HCT116 (cell line): ENCODE results near the gene BEND7. TPM values are rescaled to one million over a fixed set of nuclear protein-coding genes. Genes with fewer than 3 reads are reported as not detected.

Source experiments
- ATAC-seq: fragments of 200-7000 bp; cut with Tn5 transposase; 2 replicates; pipeline ENCODE4 v1.9.1; 2020; ENCODE audit warnings: mild to moderate bottlenecking, moderate library complexity
- BruUV-seq: library from RNA; stranded (reverse); fragments of 400-500 nt; replicated peaks from 2 replicates; lab custom pipeline; 2021; lab: Mats Ljungman, UMichigan
- CTCF ChIA-PET: fragments of 300-600 bp; sonication (Branson Sonifier 250); formaldehyde crosslinking; loops from one replicate; lab custom pipeline; 2021; ENCODE audit warnings: antibody characterized with exemption; lab: Charles Lee
- POLR2A ChIA-PET: fragments of 300-600, 350-600 bp; sonication (Branson Sonifier 250); formaldehyde crosslinking; loops from one replicate; lab custom pipeline; 2021; ENCODE audit warnings: antibody characterized with exemption; lab: Charles Lee
- RAD21 ChIA-PET, 2 experiments: fragments of 300-600 bp; sonication (Branson Sonifier 250); formaldehyde crosslinking; loops; one replicate each; lab custom pipeline; 2023; ENCODE audit warnings: low total read pairs in 2 of 2; ENCODE audit not compliant: uncharacterized antibody in 2 of 2, unreplicated experiment in 2 of 2, low non-redundant PET in 1 of 2; lab: Charles Lee
- DNase-seq: peaks from one replicate; pipeline ENCODE4 v3.0.0-alpha.2; 2010; ENCODE audit warnings: low read depth, low spot score
- H2AFZ ChIP-seq: fragments of 200-600 bp; shearing (Covaris generic), sonication (generic); 2 replicates; pipeline ENCODE4 v1.6.1; 2017; ENCODE audit warnings: low read depth, mixed run types, mixed read lengths, antibody characterized with exemption, low read length; ENCODE audit not compliant: poor library complexity, severe bottlenecking
- H3K27ac ChIP-seq: 2 replicates; pipeline ENCODE4 v1.5.1; 2012; ENCODE audit warnings: low read depth, low read length
- H3K27me3 ChIP-seq: fragments of 200-600 bp; sonication (generic); 2 replicates; pipeline ENCODE4 v1.6.1; 2016; ENCODE audit warnings: mixed run types, low read length, mixed read lengths; ENCODE audit not compliant: insufficient read depth
- H3K36me3 ChIP-seq, 2 experiments: fragments of 200-500 bp in 1 of 2; fragments of 200-600 bp in 1 of 2; sonication (Bioruptor generic) in 1 of 2; sonication (generic) in 1 of 2; 2 replicates each; pipeline versions ENCODE4 v1.5.1 to v1.6.1; 2014 to 2016; ENCODE audit warnings: low read length in 2 of 2, inconsistent platforms in 1 of 2, mixed read lengths in 1 of 2, mixed run types in 1 of 2; ENCODE audit not compliant: insufficient read depth in 2 of 2, control insufficient read depth in 1 of 2
- H3K4me1 ChIP-seq, 2 experiments: fragments of 200-600 bp in 1 of 2; sonication (generic) in 1 of 2; 2 replicates each; pipeline versions ENCODE4 v1.5.1 to v1.6.1; 2012 to 2017; ENCODE audit warnings: low read length in 2 of 2, inconsistent platforms in 1 of 2, mild to moderate bottlenecking in 1 of 2, mixed read lengths in 1 of 2, mixed run types in 1 of 2, moderate library complexity in 1 of 2; ENCODE audit not compliant: insufficient read depth in 2 of 2, control insufficient read depth in 1 of 2
- H3K4me2 ChIP-seq: fragments of 200-600 bp; sonication (generic); 2 replicates; pipeline ENCODE4 v1.6.1; 2017; ENCODE audit warnings: mixed run types, low read length, mixed read lengths
- H3K4me3 ChIP-seq, 2 experiments: fragments of 200-600 bp in 1 of 2; sonication (generic) in 1 of 2; replicated peaks in 1 of 2; 2 replicates each; pipeline ENCODE4 v1.5.1; 2011 to 2016; ENCODE audit warnings: low read length in 2 of 2, control low read depth in 1 of 2, low read depth in 1 of 2, mild to moderate bottlenecking in 1 of 2, mixed read lengths in 1 of 2, mixed run types in 1 of 2
- H3K79me2 ChIP-seq: fragments of 200-600 bp; sonication (generic); 2 replicates; pipeline ENCODE4 v1.6.1; 2017; ENCODE audit warnings: mild to moderate bottlenecking, mixed run types, low read length, moderate library complexity, mixed read lengths; ENCODE audit not compliant: insufficient read depth
- H3K9ac ChIP-seq: fragments of 200-600 bp; sonication (generic); 2 replicates; pipeline ENCODE4 v1.6.1; 2016; ENCODE audit warnings: low read length, mixed read lengths
- H3K9me2 ChIP-seq: fragments of 200-600 bp; sonication (generic), shearing (Covaris generic); 2 replicates; pipeline ENCODE4 v1.6.1; 2017; ENCODE audit warnings: mixed run types, mild to moderate bottlenecking, moderate library complexity; ENCODE audit not compliant: insufficient read depth
- H3K9me3 ChIP-seq, 2 experiments: fragments of 200-500 bp in 1 of 2; fragments of 200-600 bp in 1 of 2; sonication (Bioruptor generic) in 1 of 2; sonication (generic) in 1 of 2; 2 replicates each; pipeline ENCODE4 v1.6.1; 2014 to 2017; ENCODE audit warnings: low read length in 2 of 2, mixed read lengths in 2 of 2, inconsistent platforms in 1 of 2, low read depth in 1 of 2, mild to moderate bottlenecking in 1 of 2, mixed run types in 1 of 2, moderate library complexity in 1 of 2; ENCODE audit not compliant: control insufficient read depth in 1 of 2, insufficient read depth in 1 of 2
- H4K20me1 ChIP-seq: fragments of 200-600 bp; sonication (generic), shearing (Covaris generic); 2 replicates; pipeline ENCODE4 v1.6.1; 2017; ENCODE audit warnings: mixed run types, mild to moderate bottlenecking, moderate library complexity; ENCODE audit not compliant: insufficient read depth
- RAD21 ChIP-seq: IDR thresholded peaks from 2 replicates; pipeline ENCODE4 v1.6.1; 2012; ENCODE audit warnings: low read depth, mild to moderate bottlenecking
- intact Hi-C: fragments of 100-400 bp; cut with micrococcal nuclease; formaldehyde crosslinking; loops from 2 replicates; pipeline ENCODE4 v1.10.0; 2022
- total RNA-seq: library from RNA; stranded (reverse); gene quantifications from one replicate; pipeline ENCODE4 v1.2.1, GENCODE V29; 2021; ENCODE audit not compliant: unreplicated experiment
- TF ChIP-seq, protein P1 (sequence below): IDR thresholded peaks from 2 replicates; pipeline ENCODE4 v1.6.1; 2011; ENCODE audit warnings: mild to moderate bottlenecking, low read length, moderate library complexity; ENCODE audit not compliant: insufficient replicate concordance; ENCODE audit errors: extremely low read depth
- TF ChIP-seq, protein P2 (sequence below), 3 experiments: fragments of 200-600 bp in 1 of 3; sonication (generic) in 1 of 3; IDR thresholded peaks in 2 of 3; conservative IDR thresholded peaks in 1 of 3; 2 replicates each; pipeline ENCODE4 v1.5.1; 2012 to 2017; ENCODE audit warnings: low read depth in 2 of 3, low read length in 2 of 3, antibody characterized with exemption in 1 of 3, borderline replicate concordance in 1 of 3, control low read depth in 1 of 3, mild to moderate bottlenecking in 1 of 3, mixed read lengths in 1 of 3, mixed run types in 1 of 3, moderate library complexity in 1 of 3; ENCODE audit not compliant: insufficient read depth in 1 of 3

BEND7 gene
- total RNA-seq, 1 experiment from 2014 or later: 13.8 TPM

DNA sequence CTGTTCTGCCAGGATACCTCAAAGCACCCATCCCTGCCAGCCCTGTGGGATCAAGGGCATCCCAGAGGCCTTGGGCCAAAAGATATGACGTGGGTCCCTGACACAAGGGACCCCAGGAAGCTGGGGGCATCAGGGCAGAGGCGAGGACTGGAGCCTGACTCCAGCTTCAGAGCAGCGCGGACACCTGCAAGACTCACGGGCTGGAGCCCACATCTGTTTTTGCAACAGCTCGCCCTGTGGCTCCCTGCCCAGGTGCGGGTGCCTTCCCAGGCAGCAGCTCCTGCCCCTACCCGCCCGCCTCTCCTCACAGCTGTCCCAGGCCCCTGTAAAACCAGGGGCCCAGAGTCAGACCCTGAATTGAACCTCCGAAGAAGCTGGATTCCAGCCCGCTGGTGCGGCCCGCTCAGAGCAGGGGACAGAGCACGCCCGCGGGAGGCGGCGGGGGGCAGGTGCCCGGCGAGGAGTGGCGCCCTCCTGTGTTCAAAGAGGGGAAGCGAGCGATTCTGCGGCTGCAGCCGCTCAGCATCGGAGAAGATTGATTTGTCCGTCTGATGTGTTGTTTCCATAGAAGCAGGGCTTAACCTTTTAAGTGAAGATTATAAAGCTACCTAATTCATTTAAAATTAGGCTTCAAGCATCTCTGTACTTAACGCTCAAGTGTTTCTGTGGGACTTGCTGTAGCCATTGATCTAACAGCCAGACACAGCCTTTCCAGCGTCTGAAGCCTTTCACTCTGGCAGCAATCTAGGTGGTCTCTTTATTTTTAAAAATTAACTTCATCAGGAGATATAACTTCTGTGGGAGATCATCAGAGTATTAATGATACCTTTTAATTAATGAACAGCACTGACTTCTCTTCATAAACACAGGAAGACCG, 88.4 kb downstream of the BEND7 start:
- intact Hi-C loops: loop anchor here (1.0 kb wide), 1 partner anchor 68 kb away; no protein-coding TSS in a partner anchor
- TF ChIP-seq, protein P1, sequence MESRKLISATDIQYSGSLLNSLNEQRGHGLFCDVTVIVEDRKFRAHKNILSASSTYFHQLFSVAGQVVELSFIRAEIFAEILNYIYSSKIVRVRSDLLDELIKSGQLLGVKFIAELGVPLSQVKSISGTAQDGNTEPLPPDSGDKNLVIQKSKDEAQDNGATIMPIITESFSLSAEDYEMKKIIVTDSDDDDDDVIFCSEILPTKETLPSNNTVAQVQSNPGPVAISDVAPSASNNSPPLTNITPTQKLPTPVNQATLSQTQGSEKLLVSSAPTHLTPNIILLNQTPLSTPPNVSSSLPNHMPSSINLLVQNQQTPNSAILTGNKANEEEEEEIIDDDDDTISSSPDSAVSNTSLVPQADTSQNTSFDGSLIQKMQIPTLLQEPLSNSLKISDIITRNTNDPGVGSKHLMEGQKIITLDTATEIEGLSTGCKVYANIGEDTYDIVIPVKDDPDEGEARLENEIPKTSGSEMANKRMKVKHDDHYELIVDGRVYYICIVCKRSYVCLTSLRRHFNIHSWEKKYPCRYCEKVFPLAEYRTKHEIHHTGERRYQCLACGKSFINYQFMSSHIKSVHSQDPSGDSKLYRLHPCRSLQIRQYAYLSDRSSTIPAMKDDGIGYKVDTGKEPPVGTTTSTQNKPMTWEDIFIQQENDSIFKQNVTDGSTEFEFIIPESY: no peak
- peak; percentile 65 for TF ChIP-seq RAD21
- TF ChIP-seq, protein P2, sequence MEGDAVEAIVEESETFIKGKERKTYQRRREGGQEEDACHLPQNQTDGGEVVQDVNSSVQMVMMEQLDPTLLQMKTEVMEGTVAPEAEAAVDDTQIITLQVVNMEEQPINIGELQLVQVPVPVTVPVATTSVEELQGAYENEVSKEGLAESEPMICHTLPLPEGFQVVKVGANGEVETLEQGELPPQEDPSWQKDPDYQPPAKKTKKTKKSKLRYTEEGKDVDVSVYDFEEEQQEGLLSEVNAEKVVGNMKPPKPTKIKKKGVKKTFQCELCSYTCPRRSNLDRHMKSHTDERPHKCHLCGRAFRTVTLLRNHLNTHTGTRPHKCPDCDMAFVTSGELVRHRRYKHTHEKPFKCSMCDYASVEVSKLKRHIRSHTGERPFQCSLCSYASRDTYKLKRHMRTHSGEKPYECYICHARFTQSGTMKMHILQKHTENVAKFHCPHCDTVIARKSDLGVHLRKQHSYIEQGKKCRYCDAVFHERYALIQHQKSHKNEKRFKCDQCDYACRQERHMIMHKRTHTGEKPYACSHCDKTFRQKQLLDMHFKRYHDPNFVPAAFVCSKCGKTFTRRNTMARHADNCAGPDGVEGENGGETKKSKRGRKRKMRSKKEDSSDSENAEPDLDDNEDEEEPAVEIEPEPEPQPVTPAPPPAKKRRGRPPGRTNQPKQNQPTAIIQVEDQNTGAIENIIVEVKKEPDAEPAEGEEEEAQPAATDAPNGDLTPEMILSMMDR (IDR thresholded peaks at IDR 0.05 in 2 of 3, conservative IDR thresholded peaks at IDR 0.05 in 1 of 3; ENCODE audit: borderline replicate concordance in 1 of 3, insufficient read depth in 1 of 3, low read depth in 2 of 3, low read length in 2 of 3): peak; percentile 70 to 94 (median 92)
- Histone ChIP-seq H3K36me3 (no peaks in the 10 kb centered on the region), H3K9me2 (no peaks in the 10 kb centered on the region), H3K9ac (peak overlapping the region; percentile 33; the same call in 1 of the 2 replicates), H3K4me3 (peak overlapping the region; percentile 22 to 53), H3K79me2 (no peaks in the 10 kb centered on the region), H3K27me3 (no peaks in the 10 kb centered on the region), H3K9me3 (no peaks in the 10 kb centered on the region), H3K4me1 (peaks cover 0 to 9% of the 10 kb centered on the region in 2 experiments; a peak in 1 of 4 replicates), H3K4me2 (peak overlapping the region; percentile 86), H4K20me1 (no peaks in the 10 kb centered on the region), H2AFZ (peak overlapping the region; percentile 81), H3K27ac (no peak overlapping the region)
- CTCF ChIA-PET: interaction anchor here (0.7 to 2.4 kb wide), 9 partner anchors 8 to 96 kb away, joined by 3 to 36 read pairs (median 5); no protein-coding TSS in a partner anchor
- no TSS peak for BruUV-seq
- DNase-seq (no peak), ATAC-seq (peak; percentile 95)
- RAD21 ChIA-PET: interaction anchor here (1.2 to 1.9 kb wide), 2 partner anchors 68 kb away, joined by 5 to 11 read pairs; no protein-coding TSS in a partner anchor
- POLR2A ChIA-PET: no interaction called here
